Measurements from ENCODE around the gene SNX3.

Gene SNX3

GRCh38 chr6:108187519-108187918 is 73.3 kb downstream of the SNX3 start:
- no peak for DNase-seq (ENCODE audit: low read depth in 1 of 2, low spot score in 1 of 2)
- no peak for TF ChIP-seq JUND (IDR thresholded peaks at IDR 0.05; ENCODE audit: low read depth)
- in situ Hi-C loops (cut with HindIII; ENCODE audit: low pct_unique_long_range_greater_than_20kb, low sequenced_read_pairs): no loop called here

- in situ Hi-C loops (cut with HindIII; ENCODE audit: low pct_unique_long_range_greater_than_20kb, low sequenced_read_pairs): no loop called here
- no peak for TF ChIP-seq JUND (IDR thresholded peaks at IDR 0.05; ENCODE audit: low read depth)
- DNase-seq (ENCODE audit: low read depth in 1 of 2, low spot score in 1 of 2): no peak
Observed at GRCh38 chr6:108186226-108186625, 74.6 kb downstream of the SNX3 start.

GRCh38 chr6:108180776-108181175 is 80.1 kb downstream of the SNX3 start:
- TF ChIP-seq JUND (IDR thresholded peaks at IDR 0.05; ENCODE audit: low read depth): no peak
- no peak for DNase-seq (ENCODE audit: low read depth in 1 of 2, low spot score in 1 of 2)
- in situ Hi-C loops (cut with HindIII; ENCODE audit: low pct_unique_long_range_greater_than_20kb, low sequenced_read_pairs): no loop called here

GRCh38 chr6:108180266-108180665 is 80.6 kb downstream of the SNX3 start:
- in situ Hi-C loops (cut with HindIII; ENCODE audit: low pct_unique_long_range_greater_than_20kb, low sequenced_read_pairs): no loop called here
- no peak for DNase-seq (ENCODE audit: low read depth in 1 of 2, low spot score in 1 of 2)
- TF ChIP-seq JUND (IDR thresholded peaks at IDR 0.05; ENCODE audit: low read depth): no peak

- no peak for DNase-seq (ENCODE audit: low read depth in 1 of 2, low spot score in 1 of 2)
- in situ Hi-C loops (cut with HindIII; ENCODE audit: low pct_unique_long_range_greater_than_20kb, low sequenced_read_pairs): no loop called here
- no peak for TF ChIP-seq JUND (IDR thresholded peaks at IDR 0.05; ENCODE audit: low read depth)
Observed at GRCh38 chr6:108179741-108180140, 81.1 kb downstream of the SNX3 start.

- in situ Hi-C loops (cut with HindIII; ENCODE audit: low pct_unique_long_range_greater_than_20kb, low sequenced_read_pairs): no loop called here
- DNase-seq (ENCODE audit: low read depth in 1 of 2, low spot score in 1 of 2): no peak
- no peak for TF ChIP-seq JUND (IDR thresholded peaks at IDR 0.05; ENCODE audit: low read depth)
Observed at GRCh38 chr6:108176281-108177089, 84.4 kb downstream of the SNX3 start.

- in situ Hi-C loops (cut with HindIII; ENCODE audit: low pct_unique_long_range_greater_than_20kb, low sequenced_read_pairs): no loop called here
- DNase-seq (ENCODE audit: low read depth in 1 of 2, low spot score in 1 of 2): no peak
- TF ChIP-seq JUND (IDR thresholded peaks at IDR 0.05; ENCODE audit: low read depth): no peak
Observed at GRCh38 chr6:108175592-108176279, 85.1 kb downstream of the SNX3 start.

- in situ Hi-C loops (cut with HindIII; ENCODE audit: low pct_unique_long_range_greater_than_20kb, low sequenced_read_pairs): no loop called here
- no peak for TF ChIP-seq JUND (IDR thresholded peaks at IDR 0.05; ENCODE audit: low read depth)
- no peak for DNase-seq (ENCODE audit: low read depth in 1 of 2, low spot score in 1 of 2)
Observed at GRCh38 chr6:108175176-108175591, 85.7 kb downstream of the SNX3 start.

GRCh38 chr6:108174371-108175175 is 86.3 kb downstream of the SNX3 start:
- in situ Hi-C loops (cut with HindIII; ENCODE audit: low pct_unique_long_range_greater_than_20kb, low sequenced_read_pairs): no loop called here
- DNase-seq (ENCODE audit: low read depth in 1 of 2, low spot score in 1 of 2): no peak
- TF ChIP-seq JUND (IDR thresholded peaks at IDR 0.05; ENCODE audit: low read depth): no peak

- in situ Hi-C loops (cut with HindIII; ENCODE audit: low pct_unique_long_range_greater_than_20kb, low sequenced_read_pairs): no loop called here
- no peak for DNase-seq (ENCODE audit: low read depth in 1 of 2, low spot score in 1 of 2)
- no peak for TF ChIP-seq JUND (IDR thresholded peaks at IDR 0.05; ENCODE audit: low read depth)
Observed at GRCh38 chr6:108171918-108172516, 88.8 kb downstream of the SNX3 start.

GRCh38 chr6:108171291-108171917 is 89.4 kb downstream of the SNX3 start:
- in situ Hi-C loops (cut with HindIII; ENCODE audit: low pct_unique_long_range_greater_than_20kb, low sequenced_read_pairs): no loop called here
- no peak for DNase-seq (ENCODE audit: low read depth in 1 of 2, low spot score in 1 of 2)
- TF ChIP-seq JUND (IDR thresholded peaks at IDR 0.05; ENCODE audit: low read depth): no peak

Measured in T47D (cell line).